ENCODE results near the gene CD34.

DNA sequence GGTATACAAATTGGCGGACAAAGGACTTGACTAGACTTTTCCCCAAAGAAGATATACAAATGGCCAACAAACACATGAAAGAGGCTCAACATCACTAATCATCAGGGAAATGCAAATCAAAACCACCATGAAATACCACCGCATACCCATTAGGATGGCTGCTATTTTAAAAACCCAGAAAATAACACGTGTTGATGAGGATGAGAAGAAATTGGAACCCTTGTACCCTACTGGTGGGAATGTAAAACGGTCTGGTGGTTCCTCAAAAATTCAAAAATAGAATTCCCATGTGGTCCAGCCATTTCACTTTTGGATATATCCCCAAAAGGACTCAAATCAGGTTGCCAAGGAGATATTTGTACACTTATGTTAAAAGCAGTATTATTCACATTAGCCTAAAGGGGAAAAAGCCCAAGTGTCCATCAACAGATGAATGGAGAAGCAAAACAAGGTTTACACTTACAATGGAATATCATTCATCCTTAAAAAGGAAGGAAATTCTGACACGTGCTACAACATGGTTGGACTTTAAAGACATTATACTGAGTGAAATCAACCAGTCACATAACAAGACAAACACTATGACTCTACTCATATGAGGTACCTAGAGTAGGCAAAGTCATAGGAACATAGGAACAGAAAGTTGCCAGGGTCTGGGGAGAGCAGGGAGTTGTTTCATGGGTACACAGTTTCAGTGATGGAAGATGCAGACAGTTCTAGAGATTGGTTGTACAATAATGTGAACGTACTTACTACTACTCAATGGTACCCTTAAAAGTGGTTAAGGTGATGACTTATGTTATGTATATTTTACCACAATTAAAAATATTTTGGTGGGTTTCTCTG lies 17.0 kb downstream of the CD34 start:
- TF ChIP-seq EZH2phosphoT487 (IDR thresholded peaks at IDR 0.05; ENCODE audit: insufficient read depth, low read depth) (no peak), EZH2 (IDR thresholded peaks at IDR 0.05; ENCODE audit: insufficient read depth, poor library complexity, severe bottlenecking) (no peak)
